Measurements from ENCODE around the gene OR10A3. TPM values are rescaled to one million over a fixed set of nuclear protein-coding genes. Genes with fewer than 3 reads are reported as not detected.

OR10A3 gene
- total RNA-seq, 6 experiments from 2014 or later, result not detected

- Histone ChIP-seq H3K27me3 (no peaks in the 10 kb centered on the region), H3K9me3 (no peaks in the 10 kb centered on the region), H3K27ac (no peak overlapping the region), H3K4me3 (no peak overlapping the region), H3K36me3 (no peaks in the 10 kb centered on the region), H3K4me1 (no peaks in the 10 kb centered on the region)
- ATAC-seq, result no peak
- TF ChIP-seq POLR2A (IDR thresholded peaks at IDR 0.05) (no peak), CTCF (IDR thresholded peaks at IDR 0.05) (no peak)
- intact Hi-C loops (cut with DNase I), result no loop called here
- DNase-seq, result no peak
Measured at GRCh38 chr11:7967826-7968225, 26.3 kb upstream of the OR10A3 start.

- H3K36me3 ChIP-seq, result no peaks in the 10 kb centered on the region
- TF ChIP-seq POLR2A (IDR thresholded peaks at IDR 0.05) (no peak), CTCF (IDR thresholded peaks at IDR 0.05) (no peak)
- H3K9me3 ChIP-seq, result no peaks in the 10 kb centered on the region
- H3K27me3 ChIP-seq, result no peaks in the 10 kb centered on the region
- DNase-seq (no peak), ATAC-seq (no peak)
- intact Hi-C loops (cut with DNase I), result no loop called here
- no peak overlapping the region for H3K4me3 ChIP-seq
- H3K27ac ChIP-seq, result no peak overlapping the region
- no peaks in the 10 kb centered on the region for H3K4me1 ChIP-seq
- WGBS (ENCODE audit: insufficient coverage, low coverage, low lambda C conversion rate, missing lambda C conversion rate), result 33% methylated on average over 1 of the region's 1 CpG
Measured at GRCh38 chr11:7967097-7967496, 25.6 kb upstream of the OR10A3 start.

GRCh38 chr11:7965386-7965785, 23.9 kb upstream of the OR10A3 start, which contains the start of gene NLRP10:
Gene NLRP10, minus strand, starts transcription at chr11:7965447. Its CDS starts 1,952 bp downstream, at chr11:7963495.
- TF ChIP-seq CTCF (IDR thresholded peaks at IDR 0.05) (no peak), POLR2A (IDR thresholded peaks at IDR 0.05) (no peak)
- Histone ChIP-seq H3K27me3 (no peaks in the 10 kb centered on the region), H3K36me3 (no peaks in the 10 kb centered on the region), H3K4me3 (no peak within 1 kb of the TSS), H3K4me1 (no peaks in the 10 kb centered on the region), H3K27ac (no peak within 1 kb of the TSS), H3K9me3 (no peaks in the 10 kb centered on the region)
- intact Hi-C loops (cut with DNase I), result no loop called here
- WGBS (ENCODE audit: insufficient coverage, low coverage, low lambda C conversion rate, missing lambda C conversion rate), result 83% methylated on average over 1 of the region's 1 CpG
- ATAC-seq (no peak), DNase-seq (no peak)

- H3K27ac ChIP-seq, result no peak overlapping the region
- intact Hi-C loops (cut with DNase I), result no loop called here
- ATAC-seq, result no peak
- DNase-seq, result no peak
- H3K9me3 ChIP-seq, result no peaks in the 10 kb centered on the region
- H3K36me3 ChIP-seq, result no peaks in the 10 kb centered on the region
- TF ChIP-seq CTCF (IDR thresholded peaks at IDR 0.05), result no peak
- TF ChIP-seq POLR2A (IDR thresholded peaks at IDR 0.05), result no peak
- no peaks in the 10 kb centered on the region for H3K4me1 ChIP-seq
- H3K4me3 ChIP-seq, result no peak overlapping the region
- H3K27me3 ChIP-seq, result no peaks in the 10 kb centered on the region
Measured at GRCh38 chr11:7964873-7965272, 23.4 kb upstream of the OR10A3 start.

- H3K9me3 ChIP-seq, result no peaks in the 10 kb centered on the region
- H3K4me1 ChIP-seq, result no peaks in the 10 kb centered on the region
- WGBS (ENCODE audit: insufficient coverage, low coverage, low lambda C conversion rate, missing lambda C conversion rate), result 43% methylated on average over 3 of the region's 3 CpGs
- H3K36me3 ChIP-seq, result no peaks in the 10 kb centered on the region
- no peak for DNase-seq
- H3K27me3 ChIP-seq, result no peaks in the 10 kb centered on the region
- no peak for TF ChIP-seq POLR2A (IDR thresholded peaks at IDR 0.05)
- TF ChIP-seq CTCF (IDR thresholded peaks at IDR 0.05), result no peak
- H3K4me3 ChIP-seq, result no peak overlapping the region
- intact Hi-C loops (cut with DNase I), result no loop called here
- ATAC-seq, result no peak
- H3K27ac ChIP-seq, result no peak overlapping the region
Measured at GRCh38 chr11:7964261-7964660, 22.8 kb upstream of the OR10A3 start.

All from right lobe of liver (tissue), 6 donors.